ENCODE measurements around the gene ZNF19.

DNA sequence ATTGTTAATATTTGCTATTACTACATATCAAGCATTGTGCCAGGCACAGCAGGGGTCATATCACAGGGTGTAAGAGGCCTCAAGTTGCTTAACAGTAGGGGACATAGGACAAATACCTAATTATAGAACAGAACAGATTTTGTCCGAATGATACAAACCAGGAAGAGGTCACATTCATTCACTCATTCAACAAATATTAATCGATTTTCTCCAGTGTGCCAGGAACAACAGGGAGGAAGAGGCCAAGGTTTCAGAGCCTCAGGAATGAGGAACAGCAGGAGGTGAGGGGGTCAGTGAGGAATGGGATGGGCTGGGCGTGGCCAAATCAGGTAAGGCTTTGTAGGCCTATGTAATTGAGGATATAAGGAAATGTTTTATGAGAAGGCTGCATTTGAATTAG, 25.9 kb upstream of the ZNF19 start:
- TF ChIP-seq POLR2A (IDR thresholded peaks at IDR 0.05) (no peak), CTCF (IDR thresholded peaks at IDR 0.05) (no peak)

Data from testis (tissue), 2 donors.